Measurements from ENCODE around the gene CPT2. TPM values are rescaled to one million over a fixed set of nuclear protein-coding genes. Genes with fewer than 3 reads are reported as not detected.

CPT2 gene
- total and polyA plus RNA-seq, 2 donors (not counting 1 experiment from before 2014, with no cell fraction given): 17.2 to 18.3 TPM

DNA sequence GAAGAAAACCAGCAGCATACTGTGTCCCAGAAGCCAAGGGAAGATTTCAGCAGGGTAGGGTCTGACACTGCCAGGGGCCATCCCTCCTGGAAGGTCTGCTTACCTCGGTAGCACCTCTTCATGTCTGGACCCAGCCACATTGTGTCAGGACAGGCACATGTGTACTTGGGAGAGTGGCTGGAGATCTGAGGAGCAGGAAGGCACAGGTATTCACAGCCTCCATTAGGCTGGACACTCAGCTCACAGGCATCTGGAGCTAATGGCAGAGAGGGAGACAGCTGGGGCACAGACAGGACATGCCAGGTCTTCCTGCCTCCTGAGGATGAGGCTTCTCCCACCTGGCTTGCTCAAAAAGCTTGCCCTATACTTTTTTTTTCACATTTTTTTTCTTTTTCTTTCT is 61.6 kb downstream of the CPT2 start:
- no peaks in the 10 kb centered on the region for H3K4me1 ChIP-seq (ENCODE audit: control insufficient read depth, extremely low read depth, insufficient read depth, low read length)
- no peak overlapping the region for H3K9ac ChIP-seq (ENCODE audit: insufficient read depth, low read length)
- H3K4me2 ChIP-seq (ENCODE audit: extremely low read depth, insufficient read depth, low read length): no peak overlapping the region
- H3K9me3 ChIP-seq (ENCODE audit: control insufficient read depth, insufficient read depth, low read depth, low read length): no peaks in the 10 kb centered on the region
- no peak for TF ChIP-seq EZH2 (IDR thresholded peaks at IDR 0.05; ENCODE audit: low read length, missing control alignments)
- TF ChIP-seq, protein P1, sequence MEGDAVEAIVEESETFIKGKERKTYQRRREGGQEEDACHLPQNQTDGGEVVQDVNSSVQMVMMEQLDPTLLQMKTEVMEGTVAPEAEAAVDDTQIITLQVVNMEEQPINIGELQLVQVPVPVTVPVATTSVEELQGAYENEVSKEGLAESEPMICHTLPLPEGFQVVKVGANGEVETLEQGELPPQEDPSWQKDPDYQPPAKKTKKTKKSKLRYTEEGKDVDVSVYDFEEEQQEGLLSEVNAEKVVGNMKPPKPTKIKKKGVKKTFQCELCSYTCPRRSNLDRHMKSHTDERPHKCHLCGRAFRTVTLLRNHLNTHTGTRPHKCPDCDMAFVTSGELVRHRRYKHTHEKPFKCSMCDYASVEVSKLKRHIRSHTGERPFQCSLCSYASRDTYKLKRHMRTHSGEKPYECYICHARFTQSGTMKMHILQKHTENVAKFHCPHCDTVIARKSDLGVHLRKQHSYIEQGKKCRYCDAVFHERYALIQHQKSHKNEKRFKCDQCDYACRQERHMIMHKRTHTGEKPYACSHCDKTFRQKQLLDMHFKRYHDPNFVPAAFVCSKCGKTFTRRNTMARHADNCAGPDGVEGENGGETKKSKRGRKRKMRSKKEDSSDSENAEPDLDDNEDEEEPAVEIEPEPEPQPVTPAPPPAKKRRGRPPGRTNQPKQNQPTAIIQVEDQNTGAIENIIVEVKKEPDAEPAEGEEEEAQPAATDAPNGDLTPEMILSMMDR (conservative IDR thresholded peaks at IDR 0.05 in 1 of 2, IDR thresholded peaks at IDR 0.05 in 1 of 2; ENCODE audit: low read depth in 1 of 2, low read length in 2 of 2): no peak
- DNase-seq (ENCODE audit: low read depth in 2 of 2): no peak
- H3K27ac ChIP-seq (ENCODE audit: insufficient read depth, low read length): no peak overlapping the region
- peaks cover 5% of the 10 kb centered on the region for H3K36me3 ChIP-seq (ENCODE audit: control insufficient read depth, insufficient read depth, low read length)
- H3K4me3 ChIP-seq (replicated peaks in 1 of 4; ENCODE audit: control extremely low read depth in 1 of 4, insufficient read depth in 1 of 4, low read depth in 3 of 4, low read length in 4 of 4): no peak overlapping the region
- H2AFZ ChIP-seq (ENCODE audit: low read length): no peak overlapping the region
- no peaks in the 10 kb centered on the region for H3K27me3 ChIP-seq (ENCODE audit: control insufficient read depth, insufficient read depth, low read length)
- no peaks in the 10 kb centered on the region for H4K20me1 ChIP-seq (ENCODE audit: control insufficient read depth, extremely low read depth, insufficient read depth, low read length)
- H3K79me2 ChIP-seq (ENCODE audit: control insufficient read depth, insufficient read depth, low read length): no peaks in the 10 kb centered on the region

DNA sequence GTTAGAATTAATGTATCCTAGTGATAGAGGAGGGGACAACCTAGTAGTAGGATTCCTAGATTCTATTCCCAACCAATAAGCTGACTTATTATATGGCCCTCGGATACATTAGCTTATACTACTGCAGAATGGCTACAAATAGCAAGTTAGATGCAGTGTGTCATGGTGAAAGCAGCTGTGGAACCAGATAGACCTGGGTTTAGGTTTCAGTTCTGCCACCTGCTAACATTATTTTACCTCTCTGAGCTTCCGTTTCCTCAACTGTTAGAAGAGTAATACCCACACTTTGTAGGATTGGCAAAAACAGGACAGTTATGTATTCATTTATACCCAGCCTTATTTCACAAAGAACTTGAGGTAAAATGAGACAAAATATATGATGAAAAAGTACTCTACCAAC is 63.3 kb downstream of the CPT2 start:
- Histone ChIP-seq H3K27ac (ENCODE audit: insufficient read depth, low read length) (no peak overlapping the region), H3K9me3 (ENCODE audit: control insufficient read depth, insufficient read depth, low read depth, low read length) (no peaks in the 10 kb centered on the region), H3K36me3 (ENCODE audit: control insufficient read depth, insufficient read depth, low read length) (peaks cover 5% of the 10 kb centered on the region), H4K20me1 (ENCODE audit: control insufficient read depth, extremely low read depth, insufficient read depth, low read length) (no peaks in the 10 kb centered on the region), H3K79me2 (ENCODE audit: control insufficient read depth, insufficient read depth, low read length) (no peaks in the 10 kb centered on the region), H3K4me2 (ENCODE audit: extremely low read depth, insufficient read depth, low read length) (no peak overlapping the region), H3K9ac (ENCODE audit: insufficient read depth, low read length) (no peak overlapping the region), H2AFZ (ENCODE audit: low read length) (no peak overlapping the region), H3K27me3 (ENCODE audit: control insufficient read depth, insufficient read depth, low read length) (no peaks in the 10 kb centered on the region), H3K4me3 (replicated peaks in 1 of 4; ENCODE audit: control extremely low read depth in 1 of 4, insufficient read depth in 1 of 4, low read depth in 3 of 4, low read length in 4 of 4) (no peak overlapping the region), H3K4me1 (ENCODE audit: control insufficient read depth, extremely low read depth, insufficient read depth, low read length) (no peaks in the 10 kb centered on the region)
- DNase-seq (ENCODE audit: low read depth in 2 of 2): no peak
- TF ChIP-seq, protein P1 (conservative IDR thresholded peaks at IDR 0.05 in 1 of 2, IDR thresholded peaks at IDR 0.05 in 1 of 2; ENCODE audit: low read depth in 1 of 2, low read length in 2 of 2): no peak
- TF ChIP-seq EZH2 (IDR thresholded peaks at IDR 0.05; ENCODE audit: low read length, missing control alignments): no peak

DNA sequence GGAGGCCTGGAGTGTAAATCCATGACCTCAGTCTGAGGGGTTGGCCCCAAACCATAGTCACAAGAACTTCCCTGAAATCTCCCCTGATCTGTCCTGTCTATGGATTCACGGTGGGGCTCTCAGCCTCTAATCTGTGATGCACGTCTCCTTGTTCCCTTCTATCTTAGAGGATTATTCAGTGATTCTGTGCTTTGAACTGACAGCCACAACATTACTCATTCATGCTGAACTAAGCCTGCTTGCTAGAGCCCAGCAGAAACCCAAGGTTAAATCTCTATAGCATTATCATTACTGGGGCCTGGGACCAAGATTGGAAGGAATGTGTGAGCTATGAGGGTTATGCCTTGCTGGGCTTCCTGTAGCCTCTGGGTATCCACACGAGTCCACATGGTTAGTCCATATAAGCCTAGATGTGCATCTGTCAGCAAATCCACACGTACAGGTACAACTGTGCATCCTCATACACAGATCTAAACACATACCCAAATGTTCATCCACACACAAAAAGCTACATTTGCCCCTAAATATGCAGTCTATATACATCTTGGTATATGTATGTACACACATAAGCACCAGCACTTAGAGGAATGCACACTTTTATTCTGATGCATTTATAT is 64.1 kb downstream of the CPT2 start:
- no peak overlapping the region for H2AFZ ChIP-seq (ENCODE audit: low read length)
- no peaks in the 10 kb centered on the region for H3K79me2 ChIP-seq (ENCODE audit: control insufficient read depth, insufficient read depth, low read length)
- no peak for DNase-seq (ENCODE audit: low read depth in 2 of 2)
- no peaks in the 10 kb centered on the region for H4K20me1 ChIP-seq (ENCODE audit: control insufficient read depth, extremely low read depth, insufficient read depth, low read length)
- H3K4me2 ChIP-seq (ENCODE audit: extremely low read depth, insufficient read depth, low read length): no peak overlapping the region
- no peak overlapping the region for H3K4me3 ChIP-seq (replicated peaks in 1 of 4; ENCODE audit: control extremely low read depth in 1 of 4, insufficient read depth in 1 of 4, low read depth in 3 of 4, low read length in 4 of 4)
- H3K9ac ChIP-seq (ENCODE audit: insufficient read depth, low read length): no peak overlapping the region
- no peaks in the 10 kb centered on the region for H3K9me3 ChIP-seq (ENCODE audit: control insufficient read depth, insufficient read depth, low read depth, low read length)
- H3K27me3 ChIP-seq (ENCODE audit: control insufficient read depth, insufficient read depth, low read length): no peaks in the 10 kb centered on the region
- TF ChIP-seq EZH2 (IDR thresholded peaks at IDR 0.05; ENCODE audit: low read length, missing control alignments): no peak
- TF ChIP-seq, protein P1 (conservative IDR thresholded peaks at IDR 0.05 in 1 of 2, IDR thresholded peaks at IDR 0.05 in 1 of 2; ENCODE audit: low read depth in 1 of 2, low read length in 2 of 2): no peak
- H3K27ac ChIP-seq (ENCODE audit: insufficient read depth, low read length): no peak overlapping the region
- H3K36me3 ChIP-seq (ENCODE audit: control insufficient read depth, insufficient read depth, low read length): peaks cover 5% of the 10 kb centered on the region
- H3K4me1 ChIP-seq (ENCODE audit: control insufficient read depth, extremely low read depth, insufficient read depth, low read length): no peaks in the 10 kb centered on the region
